ENCODE data around the gene MAP1B. TPM values are rescaled to one million over a fixed set of nuclear protein-coding genes. Genes with fewer than 3 reads are reported as not detected.

Gene MAP1B
- total RNA-seq, 1 experiment from 2014 or later = 8.9 TPM

DNA sequence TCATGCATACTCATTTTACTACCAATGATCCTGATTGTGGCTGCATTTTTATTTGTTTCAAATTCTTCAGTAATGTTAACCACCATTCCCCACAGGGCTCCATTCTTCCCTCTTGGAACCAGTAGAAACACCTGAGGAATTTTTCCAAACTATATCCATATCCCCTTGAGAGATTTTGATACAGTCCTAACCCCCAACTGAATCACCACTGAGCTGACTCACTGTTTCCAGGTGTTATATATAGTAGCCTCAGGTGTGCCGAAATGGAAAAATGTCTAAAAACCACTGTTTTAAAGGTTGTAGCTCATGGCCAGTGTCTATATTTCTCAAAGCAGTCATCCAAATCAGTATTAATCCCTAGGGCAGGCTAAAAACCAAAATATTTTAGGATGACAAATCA lies 127.6 kb downstream of the MAP1B start (continued):
- TF ChIP-seq, protein P1, sequence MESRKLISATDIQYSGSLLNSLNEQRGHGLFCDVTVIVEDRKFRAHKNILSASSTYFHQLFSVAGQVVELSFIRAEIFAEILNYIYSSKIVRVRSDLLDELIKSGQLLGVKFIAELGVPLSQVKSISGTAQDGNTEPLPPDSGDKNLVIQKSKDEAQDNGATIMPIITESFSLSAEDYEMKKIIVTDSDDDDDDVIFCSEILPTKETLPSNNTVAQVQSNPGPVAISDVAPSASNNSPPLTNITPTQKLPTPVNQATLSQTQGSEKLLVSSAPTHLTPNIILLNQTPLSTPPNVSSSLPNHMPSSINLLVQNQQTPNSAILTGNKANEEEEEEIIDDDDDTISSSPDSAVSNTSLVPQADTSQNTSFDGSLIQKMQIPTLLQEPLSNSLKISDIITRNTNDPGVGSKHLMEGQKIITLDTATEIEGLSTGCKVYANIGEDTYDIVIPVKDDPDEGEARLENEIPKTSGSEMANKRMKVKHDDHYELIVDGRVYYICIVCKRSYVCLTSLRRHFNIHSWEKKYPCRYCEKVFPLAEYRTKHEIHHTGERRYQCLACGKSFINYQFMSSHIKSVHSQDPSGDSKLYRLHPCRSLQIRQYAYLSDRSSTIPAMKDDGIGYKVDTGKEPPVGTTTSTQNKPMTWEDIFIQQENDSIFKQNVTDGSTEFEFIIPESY (IDR thresholded peaks at IDR 0.05; ENCODE audit: extremely low read depth, insufficient replicate concordance, low read length) = no peak

DNA sequence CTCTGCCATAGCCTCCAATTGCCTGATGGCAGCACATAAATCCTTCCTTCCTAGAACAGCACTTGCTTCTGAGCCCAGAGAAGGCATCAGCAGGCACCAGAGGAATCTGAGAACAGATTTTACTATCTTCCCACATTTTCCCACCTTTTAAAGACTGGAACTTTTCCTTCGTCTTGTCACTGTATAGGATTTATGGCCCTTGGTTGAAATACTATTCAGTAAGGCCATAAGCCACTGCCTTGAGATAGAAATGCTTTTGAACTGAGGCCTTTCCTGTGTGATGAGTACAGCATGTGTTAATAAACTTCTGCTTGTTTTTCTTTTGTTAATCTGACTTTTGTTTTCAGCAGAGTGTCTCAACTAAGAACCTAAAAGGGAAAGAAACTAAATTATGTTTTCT lies 128.4 kb downstream of the MAP1B start:
- peaks cover 38 to 40% of the 10 kb centered on the region in 2 experiments for H3K4me1 ChIP-seq (ENCODE audit: control insufficient read depth in 1 of 2, insufficient read depth in 2 of 2, low read length in 2 of 2)
- 0 out of 2 replicates have a peak overlapping the region, but pooled peaks have one; percentile 1 for H3K9ac ChIP-seq (ENCODE audit: low read length)
- H2AFZ ChIP-seq (ENCODE audit: low read depth, low read length, poor library complexity, severe bottlenecking) = no peak overlapping the region
- POLR2A ChIA-PET = no interaction called here
- CTCF ChIA-PET = no interaction called here
- peaks cover 27% of the 10 kb centered on the region; the same call in 1 of the 2 replicates for H3K79me2 ChIP-seq (ENCODE audit: insufficient read depth, low read length)
- ATAC-seq (no peak), DNase-seq (ENCODE audit: low read depth, low spot score) (no peak)
- H3K27me3 ChIP-seq (ENCODE audit: insufficient read depth, low read length) = no peaks in the 10 kb centered on the region
- intact Hi-C loops (cut with micrococcal nuclease) = no loop called here
- peaks cover 3% of the 10 kb centered on the region; the same call in 1 of the 2 replicates for H4K20me1 ChIP-seq (ENCODE audit: insufficient read depth)
- TF ChIP-seq POLR2AphosphoS5 (IDR thresholded peaks at IDR 0.05; ENCODE audit: low read depth, low read length) (no peak), ELF1 (IDR thresholded peaks at IDR 0.05; ENCODE audit: borderline replicate concordance, low read depth) (no peak), RAD21 (IDR thresholded peaks at IDR 0.05; ENCODE audit: low read depth) (no peak), ATF3 (IDR thresholded peaks at IDR 0.05) (no peak), REST (IDR thresholded peaks at IDR 0.05; ENCODE audit: low read depth) (no peak), ZFX (IDR thresholded peaks at IDR 0.05) (no peak), CBX3 (IDR thresholded peaks at IDR 0.05; ENCODE audit: low read depth) (no peak)
- peak overlapping the region; percentile 57 for H3K4me2 ChIP-seq (ENCODE audit: low read length)
- no TSS peak for BruUV-seq (replicated peaks)
- H3K4me3 ChIP-seq (replicated peaks in 1 of 2; ENCODE audit: low read depth in 1 of 2, low read length in 2 of 2) = no peak overlapping the region
- H3K9me3 ChIP-seq (ENCODE audit: control insufficient read depth in 1 of 2, insufficient read depth in 1 of 2, low read depth in 1 of 2, low read length in 2 of 2) = no peaks in the 10 kb centered on the region
- H3K9me2 ChIP-seq (ENCODE audit: insufficient read depth) = no peaks in the 10 kb centered on the region
- RAD21 ChIA-PET (ENCODE audit: low non-redundant PET in 1 of 2, low total read pairs in 2 of 2, uncharacterized antibody in 2 of 2, unreplicated experiment in 2 of 2) = no interaction called here
- peak overlapping the region; percentile 72; the same call in 1 of the 2 replicates for H3K27ac ChIP-seq (ENCODE audit: low read depth, low read length)
- peaks cover 0 to 22% of the 10 kb centered on the region in 2 experiments; a peak in 2 of 4 replicates for H3K36me3 ChIP-seq (ENCODE audit: control insufficient read depth in 1 of 2, insufficient read depth in 2 of 2, low read length in 2 of 2)
